Immature natural killer cell (primary cell): ENCODE data around the gene DTL. TPM values are rescaled to one million over a fixed set of nuclear protein-coding genes. Genes with fewer than 3 reads are reported as not detected.

Experiments
- polyA plus RNA-seq, 3 donors: library from polyadenylated mRNA; unstranded; fragments of 300-500 nt; fragmentation: Illumina TruSeq; gene quantifications; one replicate each; pipeline ENCODE4 v1.2.3, GENCODE V29; 2021

Gene DTL
- polyA plus RNA-seq, 3 donors from 2014 or later, result 1.4 to 3.5 (median 3.1) TPM

Other genes with a start within 250 kb of the DTL start
- 10 to 100 TPM; 29.1 to 63.3 (median 46.9) TPM for gene LPGAT1, start 205.0 kb upstream of the DTL start, polyA plus RNA-seq
- 10 to 100 TPM; 16.6 to 17.3 (median 17.0) TPM for gene INTS7, start 191 bp upstream of the DTL start, polyA plus RNA-seq
- gene PPP2R5A, start 249.7 kb downstream of the DTL start, polyA plus RNA-seq, result 10 to 100 TPM; 57.0 to 87.2 (median 64.6) TPM